ENCODE data around the gene GPR149.

Gene GPR149

DNA sequence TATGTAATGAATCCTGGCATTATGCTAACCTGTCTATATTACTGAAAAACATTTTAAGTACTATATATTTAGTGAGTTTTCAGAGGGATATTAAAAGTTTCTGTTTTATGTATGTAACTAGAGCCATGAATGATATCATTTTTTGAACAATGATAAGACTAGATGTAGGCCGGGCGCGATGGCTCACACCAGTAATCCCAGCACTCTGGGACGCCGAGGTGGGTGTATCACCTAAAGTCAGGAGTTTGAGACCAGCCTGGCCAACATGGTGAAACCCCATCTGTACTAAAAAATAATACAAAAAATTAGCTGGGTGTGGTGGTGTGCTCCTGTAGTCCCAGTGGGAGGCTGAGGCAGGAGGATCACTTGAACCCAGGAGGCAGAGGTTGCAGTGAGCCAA is 139.8 kb downstream of the GPR149 start:
- H3K4me3 ChIP-seq (ENCODE audit: low read length): no peak overlapping the region
- H3K36me3 ChIP-seq (ENCODE audit: control insufficient read depth, insufficient read depth, low read length): no peaks in the 10 kb centered on the region
- no peaks in the 10 kb centered on the region for H3K27me3 ChIP-seq (ENCODE audit: control insufficient read depth, insufficient read depth, low read length)
- no peaks in the 10 kb centered on the region for H3K9me3 ChIP-seq (ENCODE audit: control insufficient read depth, low read length)
- H3K4me1 ChIP-seq (ENCODE audit: control insufficient read depth, insufficient read depth, low read length): no peaks in the 10 kb centered on the region
- H3K9ac ChIP-seq (ENCODE audit: low read length): no peak overlapping the region
